Activated CD8-positive, alpha-beta memory T cell treated with anti-CD3 and anti-CD28 coated beads for 24 hours (primary cell): Measurements from ENCODE around the gene ARHGEF2.

Source experiments
- DNase-seq: peaks from one replicate; pipeline ENCODE4 v3.0.0-alpha.2; 2020

ARHGEF2 gene

DNA sequence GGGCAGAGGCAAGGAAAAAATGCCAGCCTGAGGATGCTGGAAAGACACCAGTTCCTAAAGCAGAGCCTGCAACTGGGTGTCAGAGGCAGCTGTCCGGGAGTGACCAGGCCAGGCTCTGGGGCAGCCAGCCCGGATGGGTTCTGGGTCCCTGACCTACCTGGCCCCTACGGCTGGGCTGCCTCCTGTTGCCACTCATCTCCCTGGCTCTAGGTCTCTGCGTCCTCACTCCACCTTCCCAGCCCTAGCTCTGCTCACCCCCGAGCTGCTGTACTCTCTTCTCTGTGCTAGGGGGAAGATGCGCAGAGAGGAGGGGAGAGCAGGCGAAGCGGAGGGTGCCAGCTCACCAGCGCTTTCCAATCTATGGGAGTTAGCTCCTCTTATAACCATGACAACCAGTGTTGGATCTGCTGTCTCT is 9.0 kb downstream of the ARHGEF2 start:
- DNase-seq = no peak

DNA sequence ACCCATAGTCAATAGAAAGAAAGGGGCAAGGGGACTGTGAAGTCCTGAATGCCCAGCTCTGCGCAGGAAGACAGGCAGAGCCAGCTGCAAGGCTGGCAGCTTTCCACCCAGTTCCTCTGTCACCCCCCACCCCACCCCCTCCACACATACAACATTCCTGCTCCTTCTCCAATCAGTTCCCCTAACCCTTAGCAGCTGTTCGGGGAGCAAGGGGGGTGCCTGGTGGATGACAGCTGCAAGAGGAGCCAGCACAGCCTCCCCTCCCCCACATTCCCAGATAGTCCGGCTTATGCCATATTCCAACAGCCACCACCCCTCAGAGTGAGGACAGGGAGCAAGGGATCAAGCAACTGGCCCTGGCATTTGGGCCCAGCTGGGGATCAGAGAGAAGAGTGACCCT is 9.7 kb downstream of the ARHGEF2 start:
- DNase-seq = no peak

DNA sequence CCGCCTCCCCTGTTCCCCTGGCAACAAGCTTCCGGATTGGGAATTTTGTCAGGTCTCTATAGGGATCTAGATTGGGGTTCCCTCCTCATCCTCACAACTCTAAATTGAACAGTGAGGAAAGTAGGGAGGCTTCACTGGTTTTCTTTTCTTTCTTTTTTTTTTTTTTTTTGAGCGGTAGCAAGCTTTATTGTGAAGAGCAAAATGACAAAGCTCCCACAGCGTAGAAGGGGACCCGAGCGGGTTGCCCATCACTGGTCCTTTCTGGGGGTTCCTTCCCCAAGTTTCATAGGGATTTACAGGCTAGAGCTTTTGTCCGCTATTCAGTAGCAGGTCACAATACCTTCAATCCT is 10.3 kb downstream of the ARHGEF2 start:
- DNase-seq = no peak

DNA sequence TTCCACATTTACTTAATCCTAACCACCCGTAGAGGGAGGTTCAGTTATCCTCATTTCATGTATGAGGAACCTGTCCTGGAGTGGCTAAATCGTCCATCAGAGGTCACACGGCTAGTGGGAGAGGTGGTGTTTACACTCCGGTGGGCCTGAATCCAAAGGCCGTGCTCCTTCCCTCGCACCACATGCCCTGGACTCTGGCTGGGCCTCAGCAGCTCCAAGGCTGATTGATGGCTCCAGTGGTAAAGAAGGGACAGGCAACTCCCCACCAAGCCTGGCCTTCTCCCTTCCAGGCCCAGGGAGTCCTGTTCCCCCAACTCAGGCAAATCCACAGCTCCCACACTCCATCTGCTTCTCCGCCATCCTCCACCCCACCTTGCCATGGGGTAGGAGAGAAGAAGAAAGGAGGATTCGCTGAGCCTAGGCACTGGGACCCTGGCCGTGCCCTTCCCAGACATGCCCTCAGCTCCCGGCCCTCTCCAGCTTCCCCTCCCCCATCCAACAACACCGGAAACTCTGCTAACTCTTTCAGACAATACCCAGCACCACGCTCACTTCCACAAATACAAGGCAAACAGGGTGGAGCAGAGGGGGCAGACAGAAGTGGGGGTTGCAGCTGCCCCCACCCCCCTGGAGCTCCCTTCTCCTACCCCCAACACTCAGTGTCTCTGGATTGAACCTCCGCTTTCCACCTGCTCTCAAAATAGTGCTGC is 10.9 kb downstream of the ARHGEF2 start:
- no peak for DNase-seq

DNA sequence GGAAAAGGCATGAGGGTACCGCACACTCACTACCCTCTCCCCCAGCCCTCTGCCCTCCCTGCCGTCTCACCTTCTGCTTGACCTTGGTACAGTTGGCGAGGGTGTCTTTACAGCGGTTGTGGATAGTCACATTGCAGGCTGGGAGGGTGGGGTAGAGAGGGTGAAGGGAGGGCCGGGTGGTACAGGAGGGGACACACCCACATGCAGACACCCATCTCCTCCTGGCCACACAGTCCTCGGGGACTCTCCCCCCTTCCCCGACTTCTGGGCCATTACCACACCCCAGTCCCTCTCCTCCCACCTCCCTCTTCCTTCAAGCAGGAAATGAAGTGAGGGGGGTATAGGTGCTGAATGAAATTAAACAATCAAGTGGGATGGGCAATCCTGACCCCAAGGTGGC is 11.6 kb downstream of the ARHGEF2 start:
- no peak for DNase-seq

DNA sequence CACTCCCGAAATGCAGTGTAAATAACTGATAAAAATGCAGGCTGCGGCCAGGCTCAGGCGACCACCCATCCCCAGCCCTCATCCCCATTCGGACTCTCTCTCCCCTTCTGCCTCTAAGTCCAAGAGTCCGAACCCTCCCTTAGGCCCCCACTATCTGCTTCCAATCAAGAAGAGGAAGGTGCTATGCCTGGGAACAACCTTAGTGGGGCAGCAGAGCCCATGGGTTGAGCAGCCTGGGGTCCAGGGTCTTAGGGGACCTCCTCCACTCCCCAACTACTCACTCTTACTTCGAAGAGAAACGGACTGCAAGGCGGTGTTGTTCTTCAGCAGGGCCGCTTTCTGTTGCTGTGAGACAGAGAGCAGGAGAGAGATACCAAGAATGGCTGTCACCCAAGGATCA is 12.2 kb downstream of the ARHGEF2 start:
- no peak for DNase-seq

DNA sequence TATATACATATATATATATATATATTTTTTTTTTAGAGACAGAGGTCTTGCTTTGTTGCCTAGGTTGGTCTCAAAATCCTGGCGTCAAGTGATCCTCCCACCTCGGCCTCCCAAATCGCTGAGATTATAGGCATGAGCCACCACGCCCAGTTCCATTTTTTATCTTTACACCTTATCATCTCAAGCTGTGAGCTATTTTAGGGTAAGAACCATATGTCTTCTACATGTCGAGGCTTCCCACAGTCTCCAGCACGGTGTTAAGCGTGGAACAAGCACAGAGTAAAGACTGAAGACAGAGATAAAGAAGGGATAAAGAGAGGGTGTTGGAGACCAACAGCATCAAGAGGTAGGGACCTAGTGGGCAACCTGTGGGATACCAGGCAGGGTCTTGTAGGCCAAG is 14.2 kb downstream of the ARHGEF2 start:
- DNase-seq = no peak

DNA sequence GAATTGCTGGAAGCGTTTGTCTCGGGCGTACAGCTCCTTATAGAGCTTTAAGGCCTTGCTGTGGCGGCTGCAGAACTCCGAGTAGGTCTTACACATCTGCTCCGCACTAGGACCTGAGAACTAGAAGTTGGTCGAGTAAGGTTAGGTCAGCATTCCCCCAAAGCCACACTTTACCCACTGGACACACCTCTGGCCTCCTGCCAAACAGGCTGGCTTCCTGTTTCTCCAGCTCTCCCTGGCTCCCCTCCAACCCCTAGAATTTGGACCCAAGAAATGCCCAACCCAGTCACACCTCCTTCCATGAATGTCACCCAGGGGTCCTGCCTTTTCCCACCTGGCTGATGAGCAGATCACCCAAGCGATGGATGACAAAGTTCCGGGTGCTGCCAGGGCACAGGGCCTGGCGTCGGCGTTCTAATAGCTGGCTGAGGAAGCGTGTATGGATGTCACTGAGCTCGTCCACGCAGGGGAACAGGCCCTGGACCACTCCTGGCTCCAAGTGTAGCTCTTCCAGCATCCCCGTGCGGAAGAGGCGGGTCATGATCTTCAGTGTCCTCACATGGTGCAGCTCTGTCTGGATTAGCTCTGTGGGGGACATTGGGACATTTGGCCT is 15.6 kb downstream of the ARHGEF2 start:
- DNase-seq = no peak

DNA sequence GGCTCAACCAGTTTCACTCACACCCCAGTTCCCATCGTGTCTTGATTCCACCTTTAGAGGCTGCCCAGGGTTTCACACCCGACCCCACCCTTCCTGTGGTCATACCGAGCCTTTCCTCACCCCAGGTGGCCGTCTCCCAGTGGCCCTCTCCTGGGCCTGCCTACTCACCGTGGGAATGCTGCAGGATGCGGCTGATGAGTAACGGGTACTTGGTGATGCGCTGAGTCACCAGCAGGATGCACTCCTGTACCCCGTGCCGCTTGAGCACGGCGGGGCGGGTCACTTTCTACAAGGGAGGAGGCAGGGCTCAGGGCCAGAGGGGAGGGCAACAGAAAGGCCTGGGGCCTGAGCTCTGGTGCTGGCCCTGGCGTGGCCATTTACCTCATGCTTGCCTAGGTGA is 16.4 kb downstream of the ARHGEF2 start:
- DNase-seq = no peak

DNA sequence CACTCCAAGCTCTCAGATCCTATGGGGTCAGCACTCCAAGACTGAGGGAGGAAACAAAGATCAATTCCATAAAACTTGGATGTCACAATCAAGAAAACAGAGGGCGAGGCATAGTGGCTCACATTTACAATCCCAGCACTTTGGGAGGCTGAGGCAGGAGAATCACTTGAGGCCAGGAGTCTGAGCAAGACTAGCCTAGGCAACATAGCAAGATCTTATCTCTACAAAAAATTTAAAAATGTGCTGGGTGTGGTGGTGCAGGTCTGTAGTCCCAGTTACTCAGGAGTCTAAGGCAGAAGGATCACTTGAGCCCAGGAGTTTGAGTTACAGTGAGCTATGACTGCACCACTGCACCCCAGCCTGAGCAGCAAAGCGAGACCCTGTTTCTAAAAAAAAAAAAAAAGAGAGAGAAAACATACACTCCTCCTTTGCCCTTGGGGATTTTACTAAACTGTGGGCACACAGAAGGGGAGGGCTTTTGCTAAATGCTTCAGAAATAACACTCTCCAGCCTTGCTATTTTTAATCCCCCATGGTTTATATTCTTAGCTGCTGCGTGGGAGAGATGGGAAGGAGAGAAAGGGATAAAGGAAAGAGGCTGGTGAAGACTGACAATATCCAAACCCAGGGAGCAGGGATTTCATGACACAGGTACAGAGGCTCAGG is 18.1 kb downstream of the ARHGEF2 start:
- DNase-seq = no peak

DNA sequence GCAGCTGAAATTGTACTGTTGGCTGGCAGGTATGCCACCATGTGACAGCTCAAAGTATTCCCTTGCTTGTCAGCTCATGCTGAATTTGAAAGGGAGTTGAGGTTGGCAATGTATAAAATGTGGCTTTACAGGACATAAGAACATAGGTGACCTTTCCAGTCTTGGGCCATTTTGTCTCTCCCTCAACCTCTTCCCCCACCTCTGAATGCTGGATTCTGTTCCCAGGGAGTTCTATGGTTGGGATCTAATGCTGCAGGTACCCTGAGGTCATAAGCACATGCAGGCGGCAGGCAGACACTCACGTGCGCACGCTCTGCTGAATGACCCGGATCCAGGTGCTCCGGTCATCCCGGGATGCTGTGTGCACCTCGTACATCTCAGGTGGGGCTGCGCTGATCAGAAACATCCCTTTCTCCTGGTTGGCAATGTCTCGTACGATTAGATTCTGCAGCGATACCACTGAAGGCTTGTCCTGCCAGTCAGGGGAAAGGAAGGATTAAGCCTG is 20.9 kb downstream of the ARHGEF2 start:
- DNase-seq = no peak

DNA sequence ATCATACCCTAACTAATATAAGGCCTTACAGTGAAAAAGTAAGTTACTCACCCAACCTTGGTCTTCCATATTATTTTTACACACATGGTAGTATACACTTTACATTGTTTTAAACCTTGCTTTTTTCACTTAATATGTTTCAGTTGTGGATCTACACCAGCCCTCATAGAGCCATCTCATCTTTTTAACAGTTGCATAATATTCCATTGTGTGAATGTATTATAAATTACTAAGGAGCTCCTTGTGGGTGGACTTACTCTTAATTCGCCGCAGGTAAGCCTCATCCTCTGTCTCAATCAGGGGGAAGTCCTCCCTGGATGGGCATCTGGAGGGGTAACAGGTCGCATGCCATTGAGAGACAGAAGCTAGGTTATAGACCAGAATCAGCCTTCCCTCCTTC is 23.7 kb downstream of the ARHGEF2 start:
- no peak for DNase-seq

DNA sequence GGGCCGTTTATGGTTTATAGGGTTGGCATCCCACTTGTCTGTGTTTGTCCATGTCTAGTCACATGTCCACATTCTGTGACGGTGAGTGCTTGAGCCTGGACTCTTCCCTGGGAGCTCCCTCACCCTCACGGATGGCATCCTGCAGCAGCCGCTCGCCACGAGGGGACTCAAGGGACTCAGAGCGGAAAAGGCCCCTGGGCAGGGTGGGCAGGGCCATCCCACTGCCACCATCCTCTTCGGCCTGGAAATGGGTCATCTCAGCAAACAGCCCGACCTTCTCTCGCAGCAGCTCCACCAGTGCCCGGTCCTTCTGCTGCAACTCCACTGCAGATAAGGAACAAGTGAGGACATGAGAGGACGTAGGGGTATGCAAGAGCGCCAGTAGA is 25.8 kb downstream of the ARHGEF2 start:
- DNase-seq = no peak

DNA sequence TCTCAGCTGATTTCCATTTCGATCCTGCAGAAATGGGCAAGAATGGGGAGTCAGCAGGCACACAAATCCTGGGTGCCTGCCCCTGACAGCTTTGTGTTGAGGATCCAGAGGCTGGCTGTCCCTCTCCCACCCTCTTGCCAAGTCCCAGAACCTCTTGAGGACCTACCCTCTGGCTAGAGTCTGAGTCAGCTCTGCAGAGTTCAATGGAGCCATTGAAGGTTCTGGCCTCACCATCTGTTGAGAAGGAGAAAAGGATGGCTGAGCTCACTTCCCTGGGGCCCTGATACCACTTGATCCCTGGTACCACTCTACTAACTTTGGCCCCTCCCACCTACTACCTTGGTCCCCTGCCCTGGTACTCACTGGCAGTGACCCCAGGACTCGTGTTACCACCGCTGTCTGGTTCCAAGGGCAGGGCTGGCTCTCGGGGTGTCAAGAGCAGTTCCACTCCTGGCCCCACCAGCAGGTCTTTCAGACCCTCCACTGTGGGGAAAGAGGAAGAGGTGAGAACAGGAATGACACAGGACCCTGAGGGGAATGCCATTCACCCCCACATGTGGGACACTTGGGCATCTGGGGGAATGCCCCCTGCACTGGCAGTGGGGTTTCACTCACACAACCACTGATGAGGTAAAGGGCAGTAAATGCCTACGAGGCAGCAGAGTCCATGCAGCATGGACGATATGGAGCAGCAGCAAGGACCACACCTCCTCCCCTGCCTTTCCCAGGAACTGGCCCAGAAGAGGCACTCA is 26.4 kb downstream of the ARHGEF2 start:
- no peak for DNase-seq

DNA sequence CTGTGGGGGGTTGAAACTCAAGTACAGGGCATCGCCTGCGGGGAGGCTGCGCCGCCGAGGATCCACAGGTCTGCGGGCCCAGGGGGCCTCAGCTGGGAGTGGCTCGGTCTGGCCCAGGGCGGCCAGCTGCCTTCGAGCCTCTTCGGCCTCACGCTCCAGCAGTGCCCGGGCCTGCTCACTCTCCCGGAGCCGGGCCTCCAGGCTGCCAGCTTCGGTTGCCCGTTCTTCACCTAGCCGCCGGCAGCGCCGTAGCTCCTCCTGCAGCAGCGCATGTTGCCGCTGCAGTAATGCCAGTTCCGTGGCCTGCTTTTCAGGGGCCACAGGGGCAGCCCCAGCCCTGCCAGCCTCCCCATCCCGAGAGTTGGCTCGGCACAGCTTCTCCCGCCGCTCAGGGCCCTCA is 27.5 kb downstream of the ARHGEF2 start:
- DNase-seq = no peak

DNA sequence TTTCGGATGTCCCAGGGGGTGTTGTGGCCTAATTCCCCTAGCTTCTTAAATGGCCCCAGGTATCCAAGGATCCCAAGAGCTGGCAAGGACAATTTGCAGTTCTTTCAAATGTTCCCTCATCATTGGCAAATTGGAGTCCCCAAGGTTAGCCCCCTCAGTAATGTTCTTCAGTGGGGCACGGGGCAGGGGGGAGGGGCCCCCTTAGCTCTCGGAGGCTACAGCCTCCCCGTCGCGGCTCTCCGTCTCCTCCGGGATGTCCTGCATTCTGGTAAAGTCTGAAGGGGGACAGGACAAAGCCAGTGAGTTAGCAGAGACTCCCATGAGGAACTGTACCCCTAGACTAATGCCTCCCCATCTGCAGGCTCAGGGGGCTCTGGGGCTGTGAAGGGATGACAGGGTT is 30.6 kb downstream of the ARHGEF2 start:
- DNase-seq = no peak

DNA sequence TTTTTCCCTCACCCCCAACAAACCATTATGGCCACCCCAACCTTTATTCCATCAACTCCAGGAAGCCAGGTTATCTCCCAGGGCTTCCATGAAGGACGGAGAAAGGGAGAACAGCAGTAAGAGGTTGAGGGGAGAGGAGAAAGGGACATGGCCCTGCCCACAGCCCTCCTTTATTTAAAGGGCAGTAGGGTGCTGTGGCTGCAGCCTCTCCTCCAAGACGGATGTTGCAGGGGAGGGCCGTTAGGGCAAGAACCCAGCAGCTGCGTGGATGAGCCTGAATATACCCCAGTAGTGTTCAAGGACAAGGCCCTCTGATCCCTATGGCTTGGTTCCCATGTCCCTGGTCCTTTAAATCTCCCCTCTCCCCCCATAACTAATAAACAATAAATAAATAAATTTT is 31.1 kb downstream of the ARHGEF2 start:
- no peak for DNase-seq

DNA sequence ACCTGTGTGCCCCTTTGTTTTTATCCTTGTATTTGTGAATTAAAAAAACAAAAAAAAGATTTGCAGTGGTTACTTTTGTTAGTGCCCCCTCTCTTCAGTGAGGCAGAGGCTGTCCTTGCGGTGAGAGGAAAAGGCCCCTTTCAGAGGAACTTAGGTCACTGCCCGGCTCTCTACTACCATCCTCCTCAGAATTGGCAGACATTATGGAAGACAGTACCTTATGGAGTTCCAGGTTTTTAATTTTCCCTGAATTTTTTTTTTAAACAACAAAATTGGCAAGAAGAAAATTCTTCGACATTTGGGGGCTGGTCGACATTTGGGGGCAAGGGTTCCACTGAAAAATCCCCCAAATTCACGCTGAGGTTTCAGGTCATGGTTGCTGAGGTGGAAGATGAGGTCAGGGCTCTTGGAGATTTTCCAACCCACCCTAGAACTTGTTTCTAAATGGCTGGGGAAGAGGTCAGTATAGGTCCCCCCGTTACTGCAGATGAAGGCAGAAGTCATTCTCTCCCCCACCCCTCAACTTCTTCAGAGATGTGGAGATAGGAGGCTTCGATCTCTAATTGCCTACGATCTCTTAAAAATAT is 31.6 kb downstream of the ARHGEF2 start:
- no peak for DNase-seq

DNA sequence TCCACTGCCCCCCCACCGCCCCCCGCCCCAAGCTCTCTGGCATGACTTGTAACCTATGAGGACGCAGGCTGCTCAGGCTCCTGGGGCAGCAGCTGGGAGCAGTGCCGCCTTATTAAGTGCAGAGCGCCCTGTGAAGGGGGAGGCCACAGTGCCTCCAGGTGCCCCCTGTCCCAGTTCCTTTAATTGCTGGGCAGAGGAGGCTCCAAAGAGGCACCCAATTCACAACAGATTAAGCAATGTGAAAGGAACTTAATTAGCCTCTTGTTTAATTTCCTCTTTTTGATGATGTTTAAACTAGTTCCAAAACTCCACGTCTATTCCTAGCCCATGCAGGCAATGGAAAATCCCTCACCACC is 33.9 kb downstream of the ARHGEF2 start:
- no peak for DNase-seq

DNA sequence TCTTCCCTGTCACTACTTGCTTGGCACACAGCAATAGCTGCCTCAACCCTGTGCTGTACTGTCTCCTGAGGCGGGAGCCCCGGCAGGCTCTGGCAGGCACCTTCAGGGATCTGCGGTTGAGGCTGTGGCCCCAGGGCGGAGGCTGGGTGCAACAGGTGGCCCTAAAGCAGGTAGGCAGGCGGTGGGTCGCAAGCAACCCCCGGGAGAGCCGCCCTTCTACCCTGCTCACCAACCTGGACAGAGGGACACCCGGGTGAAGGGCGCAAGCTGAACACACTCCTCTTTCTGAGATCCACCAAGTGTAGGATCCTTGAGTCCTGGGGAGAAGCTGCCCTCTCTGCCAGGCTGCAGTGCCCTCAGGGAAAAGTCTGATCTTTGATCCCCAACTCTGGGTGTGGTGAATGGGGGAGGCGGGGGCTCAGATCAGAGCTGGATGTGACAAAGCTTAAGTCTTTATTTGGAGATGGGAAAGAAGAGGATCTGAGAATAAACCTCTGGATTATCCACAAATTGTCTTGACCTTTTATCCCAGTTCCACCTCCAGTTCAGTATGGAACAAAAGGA is 35.7 kb downstream of the ARHGEF2 start:
- no peak for DNase-seq

DNA sequence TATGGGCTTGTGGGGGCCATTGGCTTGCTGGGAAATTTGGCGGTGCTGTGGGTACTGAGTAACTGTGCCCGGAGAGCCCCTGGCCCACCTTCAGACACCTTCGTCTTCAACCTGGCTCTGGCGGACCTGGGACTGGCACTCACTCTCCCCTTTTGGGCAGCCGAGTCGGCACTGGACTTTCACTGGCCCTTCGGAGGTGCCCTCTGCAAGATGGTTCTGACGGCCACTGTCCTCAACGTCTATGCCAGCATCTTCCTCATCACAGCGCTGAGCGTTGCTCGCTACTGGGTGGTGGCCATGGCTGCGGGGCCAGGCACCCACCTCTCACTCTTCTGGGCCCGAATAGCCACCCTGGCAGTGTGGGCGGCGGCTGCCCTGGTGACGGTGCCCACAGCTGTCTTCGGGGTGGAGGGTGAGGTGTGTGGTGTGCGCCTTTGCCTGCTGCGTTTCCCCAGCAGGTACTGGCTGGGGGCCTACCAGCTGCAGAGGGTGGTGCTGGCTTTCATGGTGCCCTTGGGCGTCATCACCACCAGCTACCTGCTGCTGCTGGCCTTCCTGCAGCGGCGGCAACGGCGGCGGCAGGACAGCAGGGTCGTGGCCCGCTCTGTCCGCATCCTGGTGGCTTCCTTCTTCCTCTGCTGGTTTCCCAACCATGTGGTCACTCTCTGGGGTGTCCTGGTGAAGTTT is 36.4 kb downstream of the ARHGEF2 start:
- DNase-seq = no peak
